CD14-positive monocyte (primary cell): Measurements from ENCODE around the gene CEACAM7. TPM values are rescaled to one million over a fixed set of nuclear protein-coding genes. Genes with fewer than 3 reads are reported as not detected.

Source experiments
- DNase-seq, 3 donors: peaks; one replicate each; pipeline ENCODE4 v3.0.0-alpha.2; 2011 to 2022
- H2AFZ ChIP-seq: 2 replicates; pipeline ENCODE4 v1.6.0; 2012; ENCODE audit warnings: mild to moderate bottlenecking, low read depth, low read length, inconsistent platforms; ENCODE audit not compliant: insufficient read depth, poor library complexity, severe bottlenecking
- H3K27ac ChIP-seq, 2 donors: 1 replicate in 1 of 2; 2 replicates in 1 of 2; pipeline ENCODE4 v1.5.1; 2012 to 2013; ENCODE audit warnings: low read length in 2 of 2, control low read depth in 1 of 2, inconsistent platforms in 1 of 2, low read depth in 1 of 2, mild to moderate bottlenecking in 1 of 2
- H3K27me3 ChIP-seq, 2 donors: one replicate each; pipeline versions ENCODE4 v1.6.0 to v1.6.1; 2011 to 2013; ENCODE audit warnings: low read length in 2 of 2; ENCODE audit not compliant: control insufficient read depth in 2 of 2, insufficient read depth in 2 of 2
- H3K36me3 ChIP-seq, 2 donors: replicated peaks in 1 of 2; 1 replicate in 1 of 2; 2 replicates in 1 of 2; pipeline versions ENCODE4 v1.5.1 to v1.6.1; 2012 to 2013; ENCODE audit warnings: low read length in 2 of 2, control low read depth in 1 of 2, inconsistent platforms in 1 of 2, mild to moderate bottlenecking in 1 of 2; ENCODE audit not compliant: insufficient read depth in 2 of 2, control insufficient read depth in 1 of 2
- H3K4me1 ChIP-seq, 2 donors: 1 replicate in 1 of 2; 2 replicates in 1 of 2; pipeline versions ENCODE4 v1.5.1 to v1.6.1; 2012 to 2013; ENCODE audit warnings: low read length in 2 of 2, control low read depth in 1 of 2, inconsistent platforms in 1 of 2, mild to moderate bottlenecking in 1 of 2, moderate library complexity in 1 of 2; ENCODE audit not compliant: insufficient read depth in 2 of 2, control insufficient read depth in 1 of 2
- H3K4me2 ChIP-seq: replicated peaks from 2 replicates; pipeline ENCODE3; 2012; ENCODE audit warnings: low read length, moderate library complexity, mild to moderate bottlenecking; ENCODE audit not compliant: poor library complexity, severe bottlenecking; ENCODE audit errors: extremely low read depth
- H3K4me3 ChIP-seq, 3 experiments: fragments of 200-600 bp in 1 of 3; sonication (generic) in 1 of 3; replicated peaks in 1 of 3; 1 replicate in 2 of 3; 2 replicates in 1 of 3; pipeline ENCODE4 v1.5.1; 2011 to 2013; ENCODE audit warnings: low read length in 3 of 3, mild to moderate bottlenecking in 3 of 3, control low read depth in 2 of 3, low read depth in 2 of 3, inconsistent platforms in 1 of 3, moderate library complexity in 1 of 3
- H3K79me2 ChIP-seq: 2 replicates; pipeline ENCODE4 v1.6.0; 2012; ENCODE audit warnings: mild to moderate bottlenecking, control low read depth, inconsistent platforms, low read length, moderate library complexity; ENCODE audit not compliant: insufficient read depth
- H3K9ac ChIP-seq: 2 replicates; pipeline ENCODE4 v1.6.0; 2017; ENCODE audit warnings: low read length, mild to moderate bottlenecking; ENCODE audit not compliant: insufficient read depth, poor library complexity, severe bottlenecking
- H3K9me3 ChIP-seq, 2 donors: replicated peaks in 1 of 2; 1 replicate in 1 of 2; 2 replicates in 1 of 2; pipeline versions ENCODE4 v1.5.1 to v1.6.1; 2012 to 2013; ENCODE audit warnings: low read length in 2 of 2, control low read depth in 1 of 2; ENCODE audit not compliant: control insufficient read depth in 1 of 2, insufficient read depth in 1 of 2
- H4K20me1 ChIP-seq: 2 replicates; pipeline ENCODE4 v1.6.0; 2012; ENCODE audit warnings: mild to moderate bottlenecking, low read length, control low read depth, moderate library complexity; ENCODE audit not compliant: insufficient read depth
- H3K27ac Mint-ChIP-seq, 7 donors: one replicate each; pipeline ENCODE4 v1.8.0; 2020; ENCODE audit warnings: mild to moderate bottlenecking in 7 of 7, mixed read lengths in 7 of 7, moderate library complexity in 6 of 7, inconsistent platforms in 2 of 7
- H3K27me3 Mint-ChIP-seq, 3 donors: one replicate each; pipeline ENCODE4 v1.8.0; 2021 to 2022; ENCODE audit warnings: low read depth in 3 of 3, mild to moderate bottlenecking in 3 of 3, mixed read lengths in 3 of 3, moderate library complexity in 3 of 3, inconsistent platforms in 1 of 3
- H3K36me3 Mint-ChIP-seq, 2 donors: one replicate each; pipeline ENCODE4 v1.8.0; 2020; ENCODE audit warnings: mixed read lengths in 2 of 2, inconsistent platforms in 1 of 2, mild to moderate bottlenecking in 1 of 2
- H3K4me1 Mint-ChIP-seq: one replicate; pipeline ENCODE4 v1.8.0; 2020; ENCODE audit warnings: mild to moderate bottlenecking, mixed read lengths
- H3K4me3 Mint-ChIP-seq, 2 donors: one replicate each; pipeline ENCODE4 v1.8.0; 2020; ENCODE audit warnings: mild to moderate bottlenecking in 2 of 2, mixed read lengths in 2 of 2, moderate library complexity in 1 of 2
- H3K9me3 Mint-ChIP-seq, 7 donors: one replicate each; pipeline ENCODE4 v1.8.0; 2020 to 2022; ENCODE audit warnings: mixed read lengths in 7 of 7, mild to moderate bottlenecking in 6 of 7, moderate library complexity in 6 of 7, inconsistent platforms in 2 of 7
- WGBS: methylation state at CpG from one replicate; pipeline ENCODE4 v1.1.5; 2013; ENCODE audit warnings: missing lambda C conversion rate; ENCODE audit not compliant: insufficient coverage; 5-methylcytosine and 5-hydroxymethylcytosine counted together
- intact Hi-C, 2 donors: fragments of 100-400 bp; cut with micrococcal nuclease; formaldehyde crosslinking; loops; one replicate each; pipeline versions ENCODE4 v1.15.0 to v1.15.1; 2023
- polyA minus RNA-seq: library from RNA; depleted of rRNA, polyadenylated mRNA; stranded (reverse); fragments of >200 nt; gene quantifications from 2 replicates; pipeline ENCODE4 v1.2.3, GENCODE V29; 2012
- polyA plus RNA-seq, 3 donors: library from polyadenylated mRNA; depleted of rRNA in 1 of 3; unstranded in 2 of 3; stranded (reverse) in 1 of 3; fragments of 300-500 nt in 2 of 3; fragments of >200 nt in 1 of 3; fragmentation: Illumina TruSeq in 2 of 3; gene quantifications; 1 replicate in 2 of 3; 2 replicates in 1 of 3; pipeline ENCODE4 v1.2.3, GENCODE V29; 2012 to 2021
- total RNA-seq, 12 experiments: library from RNA in 1 of 12; stranded (reverse) in 1 of 12; fragments of 120-200 nt in 1 of 12; gene quantifications; one replicate each; pipeline ENCODE4 v1.2.4 and lab custom pipeline; 2013 to 2026; ENCODE audit warnings: mixed read lengths in 6 of 12, inconsistent platforms in 1 of 12
- TF ChIP-seq, protein P1 (sequence below): fragments of 200-600 bp; IDR thresholded peaks from one replicate; pipeline ENCODE4 v1.8.0; 2022; ENCODE audit warnings: antibody characterized with exemption, mild to moderate bottlenecking

The CEACAM7 gene
- total RNA-seq (2013): not detected
- not detected for polyA plus RNA-seq
- polyA minus RNA-seq: not detected in 2 replicates
- total RNA-seq (lab: John Stamatoyannopoulos, UW): 0 to 1.5 (median 0.08) reads per million in 11 experiments

DNA sequence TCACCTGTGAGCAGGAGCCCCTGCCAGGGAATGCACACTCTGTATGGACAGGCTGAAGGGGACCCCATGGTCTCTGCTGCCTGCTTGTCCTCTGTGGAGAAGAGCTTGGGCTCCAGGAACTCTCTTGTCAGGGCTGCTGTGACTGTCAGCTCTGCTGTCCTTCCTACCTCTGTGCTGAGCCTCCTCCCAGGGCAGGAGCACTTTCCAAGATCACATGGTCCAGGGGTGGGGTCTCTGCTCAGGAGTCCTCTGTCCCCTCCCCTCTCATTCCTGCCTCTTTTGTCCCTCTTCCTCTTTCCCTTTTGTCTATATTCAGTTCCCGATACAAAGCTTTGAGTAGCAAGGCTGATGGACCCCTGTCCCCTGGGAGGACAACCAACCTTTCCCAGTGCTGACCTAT, at the start of gene CEACAM7:
TSS of gene CEACAM7 (minus strand) at position 173 of the 400 bp plus-strand sequence. CDS start at position 68, 105 bp downstream.
- Histone ChIP-seq H3K4me1 (no peaks in the 10 kb centered on the region), H3K4me3 (no peak within 1 kb of the TSS), H3K9me3 (peaks cover 0 to 7% of the 10 kb centered on the region in 2 donors), H4K20me1 (no peaks in the 10 kb centered on the region), H3K9ac (no peak within 1 kb of the TSS), H3K27me3 (peaks cover 0 to 19% of the 10 kb centered on the region in 2 donors), H2AFZ (no peak within 1 kb of the TSS), H3K36me3 (no peaks in the 10 kb centered on the region), H3K79me2 (no peaks in the 10 kb centered on the region), H3K27ac (no peak within 1 kb of the TSS), H3K4me2 (no peak within 1 kb of the TSS)
- peak within 1 kb of the TSS in 2 of 7 donors; percentile 13 to 68 for H3K27ac Mint-ChIP-seq
- H3K9me3 Mint-ChIP-seq: peaks cover 0 to 14% (median 12%) of the 10 kb centered on the region in 7 donors
- TF ChIP-seq, protein P1, sequence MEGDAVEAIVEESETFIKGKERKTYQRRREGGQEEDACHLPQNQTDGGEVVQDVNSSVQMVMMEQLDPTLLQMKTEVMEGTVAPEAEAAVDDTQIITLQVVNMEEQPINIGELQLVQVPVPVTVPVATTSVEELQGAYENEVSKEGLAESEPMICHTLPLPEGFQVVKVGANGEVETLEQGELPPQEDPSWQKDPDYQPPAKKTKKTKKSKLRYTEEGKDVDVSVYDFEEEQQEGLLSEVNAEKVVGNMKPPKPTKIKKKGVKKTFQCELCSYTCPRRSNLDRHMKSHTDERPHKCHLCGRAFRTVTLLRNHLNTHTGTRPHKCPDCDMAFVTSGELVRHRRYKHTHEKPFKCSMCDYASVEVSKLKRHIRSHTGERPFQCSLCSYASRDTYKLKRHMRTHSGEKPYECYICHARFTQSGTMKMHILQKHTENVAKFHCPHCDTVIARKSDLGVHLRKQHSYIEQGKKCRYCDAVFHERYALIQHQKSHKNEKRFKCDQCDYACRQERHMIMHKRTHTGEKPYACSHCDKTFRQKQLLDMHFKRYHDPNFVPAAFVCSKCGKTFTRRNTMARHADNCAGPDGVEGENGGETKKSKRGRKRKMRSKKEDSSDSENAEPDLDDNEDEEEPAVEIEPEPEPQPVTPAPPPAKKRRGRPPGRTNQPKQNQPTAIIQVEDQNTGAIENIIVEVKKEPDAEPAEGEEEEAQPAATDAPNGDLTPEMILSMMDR: no peak
- no CpG with 5 or more reads among the region's 1 CpG for WGBS
- H3K4me1 Mint-ChIP-seq: peaks cover 3% of the 10 kb centered on the region
- peaks cover 10 to 56% (median 19%) of the 10 kb centered on the region in 3 donors for H3K27me3 Mint-ChIP-seq
- intact Hi-C loops: no loop called here
- H3K4me3 Mint-ChIP-seq: no peak within 1 kb of the TSS
- H3K36me3 Mint-ChIP-seq: no peaks in the 10 kb centered on the region
- DNase-seq: no peak

DNA sequence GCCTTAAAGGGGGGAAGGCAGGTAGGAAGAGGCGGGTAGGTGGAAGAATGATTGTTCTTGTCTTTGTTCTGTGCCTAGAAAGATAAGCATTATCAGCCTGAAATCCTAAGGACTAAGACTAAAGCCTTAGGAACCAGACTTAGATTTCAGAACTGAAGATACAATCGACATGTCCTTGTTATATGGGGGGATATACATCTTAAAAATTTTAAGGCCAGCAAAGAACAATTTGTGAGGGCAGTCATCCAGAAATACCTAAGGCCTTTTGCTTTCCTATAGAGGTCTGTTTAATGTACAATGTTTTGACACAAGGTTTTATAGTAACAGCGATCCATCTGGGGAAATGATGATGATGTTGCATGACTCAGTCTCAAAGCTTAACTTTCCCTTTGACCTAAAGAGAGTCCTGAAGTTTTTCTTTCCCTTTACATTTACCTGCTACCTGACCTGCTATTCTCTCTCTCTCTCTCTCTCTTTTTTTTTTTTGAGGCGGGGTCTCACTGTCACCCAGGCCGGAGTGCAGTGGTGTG, 47.1 kb upstream of the CEACAM7 start:
- 100% methylated on average over 1 of the region's 5 CpGs for WGBS

More for the DNA sequence above, 47.1 kb upstream of the CEACAM7 start:
- Histone ChIP-seq H3K9me3 (no peaks in the 10 kb centered on the region), H2AFZ (no peak overlapping the region), H3K4me3 (no peak overlapping the region), H3K27ac (no peak overlapping the region), H3K4me1 (no peaks in the 10 kb centered on the region), H3K79me2 (no peaks in the 10 kb centered on the region), H3K9ac (no peak overlapping the region), H3K36me3 (no peaks in the 10 kb centered on the region), H4K20me1 (no peaks in the 10 kb centered on the region), H3K4me2 (no peak overlapping the region), H3K27me3 (peaks cover 0 to 5% of the 10 kb centered on the region in 2 donors)
- intact Hi-C loops: no loop called here
- peaks cover 6 to 20% (median 12%) of the 10 kb centered on the region in 3 donors for H3K27me3 Mint-ChIP-seq
- no peaks in the 10 kb centered on the region for H3K36me3 Mint-ChIP-seq
- TF ChIP-seq, protein P1: no peak
- no peaks in the 10 kb centered on the region for H3K4me1 Mint-ChIP-seq
- no peak overlapping the region for H3K4me3 Mint-ChIP-seq
- no peaks in the 10 kb centered on the region for H3K9me3 Mint-ChIP-seq
- no peak for DNase-seq
- H3K27ac Mint-ChIP-seq: peak overlapping the region in 1 of 7 donors; percentile 15
